Activated CD4-positive, alpha-beta T cell treated with anti-CD3 and anti-CD28 coated beads, Interleukin-2, amount 50 U/mL, for 48 hours (primary cell): ENCODE measurements around the gene COL9A3.
A peak's percentile ranks its signal among the peaks of the same experiment; 100 is the strongest.

Experiments
- DNase-seq, 2 experiments: peaks; one replicate each; pipeline ENCODE4 v3.0.0-alpha.2; 2020

Gene COL9A3

GRCh38 chr20:62824476-62825332 is 7.9 kb downstream of the COL9A3 start:
- peak; percentile 51 to 52 for DNase-seq

GRCh38 chr20:62825333-62825985 is 8.6 kb downstream of the COL9A3 start:
- no peak for DNase-seq

- no peak for DNase-seq
Observed at GRCh38 chr20:62825986-62826645, 9.3 kb downstream of the COL9A3 start.

- DNase-seq = no peak
Observed at GRCh38 chr20:62826646-62827310, 9.9 kb downstream of the COL9A3 start.

- no peak for DNase-seq
Observed at GRCh38 chr20:62827311-62828038, 10.6 kb downstream of the COL9A3 start.

GRCh38 chr20:62828051-62828450 is 11.2 kb downstream of the COL9A3 start:
- DNase-seq = no peak

GRCh38 chr20:62828511-62829230 is 11.8 kb downstream of the COL9A3 start:
- DNase-seq = no peak

- no peak for DNase-seq
Observed at GRCh38 chr20:62829231-62830230, 12.7 kb downstream of the COL9A3 start.

- no peak for DNase-seq
Observed at GRCh38 chr20:62830251-62830650, 13.4 kb downstream of the COL9A3 start.

- no peak for DNase-seq
Observed at GRCh38 chr20:62830821-62831220, 14.0 kb downstream of the COL9A3 start.

GRCh38 chr20:62831361-62831788 is 14.5 kb downstream of the COL9A3 start:
- DNase-seq = no peak

GRCh38 chr20:62831854-62832211 is 15.0 kb downstream of the COL9A3 start:
- DNase-seq = no peak

- peak; percentile 29 to 34 for DNase-seq
Observed at GRCh38 chr20:62832212-62832922, 15.5 kb downstream of the COL9A3 start.

GRCh38 chr20:62832951-62833391 is 16.1 kb downstream of the COL9A3 start:
- no peak for DNase-seq

GRCh38 chr20:62834967-62835730 is 18.3 kb downstream of the COL9A3 start:
- no peak for DNase-seq

GRCh38 chr20:62835931-62836861 is 19.3 kb downstream of the COL9A3 start:
- DNase-seq = no peak

- DNase-seq = no peak
Observed at GRCh38 chr20:62836967-62837490, 20.2 kb downstream of the COL9A3 start.

- no peak for DNase-seq
Observed at GRCh38 chr20:62837790-62838127, 20.9 kb downstream of the COL9A3 start.
